Measurements from ENCODE around the gene RTL5. TPM values are rescaled to one million over a fixed set of nuclear protein-coding genes. Genes with fewer than 3 reads are reported as not detected.

The RTL5 gene
- polyA plus RNA-seq (2012; rRNA removed): 1.5 and 1.8 TPM in 2 replicates
- 1.8 and 2.6 TPM in 2 replicates for polyA plus RNA-seq (2012; cell fraction: cytosol; rRNA removed)
- 5.9 and 6.6 TPM in 2 replicates for polyA plus RNA-seq (2012; cell fraction: nucleus; rRNA removed)

GRCh38 chrX:72131317-72132294 lies at the start of gene RTL5:
RTL5 (minus strand) TSS chrX:72131915.
- Histone ChIP-seq H3K27me3 (ENCODE audit: insufficient read depth) (peaks cover 19% of the 10 kb centered on the region), H3F3A (replicated peaks; ENCODE audit: insufficient read depth) (no peaks in the 10 kb centered on the region), H3K4me2 (peak within 1 kb of the TSS; percentile 77), H3K9me2 (no peaks in the 10 kb centered on the region), H3K27ac (ENCODE audit: low read depth in 2 of 2, low read length in 1 of 2) (peak within 1 kb of the TSS in 1 of 2 experiments; percentile 79; a peak in 2 of 4 replicates), H3K79me2 (ENCODE audit: insufficient read depth) (no peaks in the 10 kb centered on the region), H3K36me3 (replicated peaks in 1 of 2; ENCODE audit: control insufficient read depth in 1 of 2, insufficient read depth in 2 of 2, low read length in 1 of 2) (no peaks in the 10 kb centered on the region), H2AFZ (ENCODE audit: low read depth) (peak within 1 kb of the TSS; percentile 79), H3K9me3 (no peaks in the 10 kb centered on the region), H3K4me1 (ENCODE audit: control insufficient read depth in 1 of 2, insufficient read depth in 2 of 2, low read depth in 1 of 2, low read length in 1 of 2) (peaks cover 4 to 47% of the 10 kb centered on the region in 2 experiments; a peak in 2 of 4 replicates), H4K20me1 (ENCODE audit: insufficient read depth) (no peaks in the 10 kb centered on the region), H3K9ac (peak within 1 kb of the TSS; percentile 54; the same call in 1 of the 2 replicates), H3K4me3 (ENCODE audit: low read depth in 2 of 2, low read length in 1 of 2) (peak within 1 kb of the TSS; percentile 48 to 60)
- 7% methylated on average over 53 of the region's 106 CpGs for WGBS (ENCODE audit: low lambda C conversion rate)
- ChIA-PET POLR2A (interaction anchor here (0.7 to 2.4 kb wide), 14 partner anchors 9 to 145 kb away, joined by 3 to 22 read pairs (median 5); partner anchors contain the start of genes PIN4 and RPS4X), CTCF (interaction anchor here (0.7 to 15.8 kb wide), 12 partner anchors 12 to 353 kb away, joined by 3 to 257 read pairs (median 4); partner anchors contain the start of gene PIN4)
- TF ChIP-seq RCOR1 (IDR thresholded peaks at IDR 0.05; ENCODE audit: low read length) (peak; percentile 53; the same call in 1 of the 2 replicates), MXI1 (IDR thresholded peaks at IDR 0.05; ENCODE audit: low read depth, low read length) (peak; percentile 91), RAD21 (IDR thresholded peaks at IDR 0.05; ENCODE audit: low read length) (peak; percentile 37), NRF1 (IDR thresholded peaks at IDR 0.05; ENCODE audit: low read depth, low read length) (peak; percentile 49), TAF1 (IDR thresholded peaks at IDR 0.05; ENCODE audit: borderline replicate concordance, low read depth, low read length) (peak; percentile 23; the same call in 1 of the 2 replicates), CHD2 (IDR thresholded peaks at IDR 0.05; ENCODE audit: low read length, partially characterized antibody) (peak; percentile 31), EZH2phosphoT487 (IDR thresholded peaks at IDR 0.05; ENCODE audit: borderline replicate concordance, low read depth) (no peak), RXRA (IDR thresholded peaks at IDR 0.05; ENCODE audit: borderline replicate concordance, low read depth) (no peak), RFX5 (IDR thresholded peaks at IDR 0.05; ENCODE audit: low read length) (peak; percentile 49; the same call in 1 of the 2 replicates), USF1 (IDR thresholded peaks at IDR 0.05; ENCODE audit: borderline replicate concordance, low read depth) (no peak), EP300 (IDR thresholded peaks at IDR 0.05; ENCODE audit: borderline replicate concordance in 1 of 2, low read depth in 1 of 2, low read length in 1 of 2) (peak in 1 of 2 experiments; percentile 27; a peak in 1 of 4 replicates), SMC3 (IDR thresholded peaks at IDR 0.05; ENCODE audit: low read depth, low read length) (peak; percentile 18; the same call in 1 of the 2 replicates)
- peak; percentile 94 for DNase-seq

- no peaks in the 10 kb centered on the region for H3K27me3 ChIP-seq (ENCODE audit: insufficient read depth)
- H3K4me3 ChIP-seq (ENCODE audit: low read depth in 2 of 2, low read length in 1 of 2): peak overlapping the region in 1 of 2 experiments; percentile 94; a peak in 3 of 4 replicates
- H3K9me3 ChIP-seq: no peaks in the 10 kb centered on the region
- peak overlapping the region; percentile 99 for H2AFZ ChIP-seq (ENCODE audit: low read depth)
- peaks cover 2 to 10% of the 10 kb centered on the region in 2 experiments; a peak in 2 of 4 replicates for H3K4me1 ChIP-seq (ENCODE audit: control insufficient read depth in 1 of 2, insufficient read depth in 2 of 2, low read depth in 1 of 2, low read length in 1 of 2)
- peak; percentile 19 for DNase-seq
- H4K20me1 ChIP-seq (ENCODE audit: insufficient read depth): no peaks in the 10 kb centered on the region
- ChIA-PET POLR2A (interaction anchor here (0.9 to 2.3 kb wide), 7 partner anchors 8 to 107 kb away, joined by 3 to 24 read pairs (median 5); partner anchors contain the start of genes ERCC6L, RPS4X and RTL5), CTCF (interaction anchor here (0.9 to 1.7 kb wide), 3 partner anchors 56 to 158 kb away, joined by 3 to 6 read pairs (median 4); partner anchors contain the start of gene RPS4X)
- H3K9ac ChIP-seq: peak overlapping the region; percentile 97; the same call in 1 of the 2 replicates
- peak overlapping the region; percentile 76 to 99 for H3K27ac ChIP-seq (ENCODE audit: low read depth in 2 of 2, low read length in 1 of 2)
- peak overlapping the region; percentile 80; the same call in 1 of the 2 replicates for H3K4me2 ChIP-seq
- no peaks in the 10 kb centered on the region for H3K36me3 ChIP-seq (replicated peaks in 1 of 2; ENCODE audit: control insufficient read depth in 1 of 2, insufficient read depth in 2 of 2, low read length in 1 of 2)
- 22% methylated on average over 1 of the region's 1 CpG for WGBS (ENCODE audit: low lambda C conversion rate)
- H3K9me2 ChIP-seq: no peaks in the 10 kb centered on the region
- H3F3A ChIP-seq (replicated peaks; ENCODE audit: insufficient read depth): no peaks in the 10 kb centered on the region
- peaks cover 32% of the 10 kb centered on the region for H3K79me2 ChIP-seq (ENCODE audit: insufficient read depth)
- TF ChIP-seq EZH2phosphoT487 (IDR thresholded peaks at IDR 0.05; ENCODE audit: borderline replicate concordance, low read depth) (no peak), RFX5 (IDR thresholded peaks at IDR 0.05; ENCODE audit: low read length) (no peak), TCF12 (IDR thresholded peaks at IDR 0.05) (no peak), EP300 (IDR thresholded peaks at IDR 0.05; ENCODE audit: borderline replicate concordance in 1 of 2, low read depth in 1 of 2, low read length in 1 of 2) (no peak), RXRA (IDR thresholded peaks at IDR 0.05; ENCODE audit: borderline replicate concordance, low read depth) (no peak), PBX3 (IDR thresholded peaks at IDR 0.05) (no peak), TAF1 (IDR thresholded peaks at IDR 0.05; ENCODE audit: borderline replicate concordance, low read depth, low read length) (no peak), RCOR1 (IDR thresholded peaks at IDR 0.05; ENCODE audit: low read length) (no peak), IRF3 (IDR thresholded peaks at IDR 0.05; ENCODE audit: low read depth, low read length) (no peak), POLR2AphosphoS5 (IDR thresholded peaks at IDR 0.05; ENCODE audit: low read depth, low read length) (no peak), MAX (IDR thresholded peaks at IDR 0.05; ENCODE audit: low read depth) (no peak), SMC3 (IDR thresholded peaks at IDR 0.05; ENCODE audit: low read depth, low read length) (no peak), FOXM1 (IDR thresholded peaks at IDR 0.05; ENCODE audit: low read depth) (no peak), FOXJ3 (CRISPR knock-in tag; IDR thresholded peaks at IDR 0.05) (no peak), SIN3A (IDR thresholded peaks at IDR 0.05; ENCODE audit: borderline replicate concordance, low read depth, low read length) (no peak)
Observed at GRCh38 chrX:72180539-72180938, 48.8 kb upstream of the RTL5 start.
